Measurements from ENCODE around the gene SLC25A34.

SLC25A34 gene

DNA sequence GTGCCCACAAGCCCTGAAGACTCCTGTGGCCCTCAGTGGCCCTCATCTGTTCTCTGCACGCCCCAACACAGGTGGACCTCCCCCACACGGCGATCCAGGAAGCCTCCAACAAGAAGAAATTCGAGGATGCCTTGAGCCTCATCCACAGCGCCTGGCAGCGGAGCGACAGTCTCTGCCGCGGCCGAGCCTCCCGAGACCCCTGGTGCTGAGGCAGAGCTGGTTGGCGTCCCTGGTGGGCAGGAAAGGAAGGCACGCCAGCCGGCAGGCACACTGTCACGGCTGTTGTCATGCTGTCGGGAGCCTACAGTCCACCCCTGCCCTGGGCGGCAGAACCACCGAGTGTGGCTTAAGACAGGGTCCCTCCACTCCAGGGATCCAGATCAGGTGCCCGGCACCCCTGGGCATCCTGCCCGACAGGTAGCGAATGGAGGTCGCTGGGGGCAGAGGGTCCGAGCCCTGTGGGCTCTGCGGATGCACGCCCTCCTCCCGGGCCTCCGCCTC is 2.3 kb upstream of the SLC25A34 start:
- no peak for DNase-seq

DNA sequence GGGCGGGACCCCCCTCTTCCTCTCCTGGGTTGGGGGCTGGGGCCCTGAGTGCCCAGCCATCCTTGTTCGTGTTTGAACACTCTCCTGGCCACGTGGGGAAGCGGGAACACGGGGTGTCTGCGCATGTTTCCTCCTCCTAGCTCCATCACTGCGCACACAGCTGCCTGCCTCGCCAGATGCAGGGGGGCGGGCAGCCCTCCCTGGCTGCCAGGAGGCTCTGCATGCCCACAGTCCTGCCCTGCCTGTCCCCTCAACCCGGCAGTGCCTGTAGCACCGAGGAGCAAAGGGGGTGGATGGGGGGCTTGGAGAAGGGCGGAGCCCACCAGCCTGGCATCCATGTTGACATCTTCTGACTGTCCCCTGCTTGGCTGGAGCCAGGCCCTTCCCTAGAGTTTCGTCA is 1.8 kb upstream of the SLC25A34 start:
- no peak for DNase-seq

DNA sequence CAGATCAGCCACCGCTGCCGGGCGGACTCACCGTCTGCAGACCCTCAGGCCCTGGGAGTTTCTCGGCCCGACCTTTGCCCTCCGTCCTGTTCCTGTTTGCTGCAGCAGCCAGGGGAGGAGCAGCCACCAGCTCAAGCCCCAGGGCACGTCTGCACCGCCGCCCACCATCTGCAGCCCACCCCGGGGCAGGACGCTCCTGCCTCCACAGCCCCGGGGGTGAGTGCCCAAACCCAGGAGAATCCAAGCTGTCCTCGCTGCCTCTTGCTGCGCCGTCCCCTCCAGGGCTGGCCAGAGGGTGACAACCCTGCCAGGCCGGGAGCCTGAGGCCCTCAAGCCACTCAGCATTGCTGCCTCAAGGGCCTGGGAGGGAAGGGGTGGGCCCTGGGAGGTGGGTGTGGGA is 1.2 kb upstream of the SLC25A34 start:
- DNase-seq, result no peak

DNA sequence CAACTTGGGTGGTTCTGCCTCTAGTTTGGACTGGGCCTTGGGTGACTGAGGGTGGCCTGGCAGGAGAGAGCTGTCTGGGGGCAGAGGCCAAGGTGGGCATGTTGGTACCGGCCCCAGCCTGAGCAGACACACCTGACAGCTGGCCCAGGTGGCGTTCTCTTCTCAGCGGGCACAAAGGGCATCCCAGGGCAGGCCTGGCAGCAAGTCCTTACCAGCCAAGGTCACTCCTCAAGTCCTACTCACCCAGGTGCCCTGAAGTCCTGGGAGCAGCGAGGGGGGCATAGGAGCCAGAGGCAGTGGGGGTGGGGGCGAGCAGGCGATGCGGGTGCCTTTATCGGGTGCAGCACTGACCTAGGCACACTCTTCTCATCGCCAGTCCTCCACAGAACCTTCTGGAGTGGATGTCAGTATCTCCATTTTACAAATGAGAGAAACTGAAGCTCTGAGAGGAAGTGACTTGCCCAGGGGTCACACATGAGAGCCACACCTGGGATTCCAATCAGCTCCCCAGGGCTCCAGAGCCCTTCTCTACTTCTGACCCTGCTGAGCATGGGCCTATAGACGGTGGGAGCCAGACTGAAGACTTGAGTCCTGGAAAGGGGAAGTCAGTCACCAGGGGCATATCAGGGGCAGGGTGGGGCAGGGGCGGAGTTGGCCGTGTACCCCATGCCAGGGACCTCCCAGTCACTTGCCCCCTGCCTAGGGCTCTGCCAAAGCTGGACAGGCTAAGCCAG is 587 bp upstream of the SLC25A34 start:
- no peak for DNase-seq

- no peak for DNase-seq
Measured at GRCh38 chr1:15736892-15737261, 819 bp downstream of the SLC25A34 start.

- no peak for DNase-seq
Measured at GRCh38 chr1:15737324-15738319, 1.6 kb downstream of the SLC25A34 start.

DNA sequence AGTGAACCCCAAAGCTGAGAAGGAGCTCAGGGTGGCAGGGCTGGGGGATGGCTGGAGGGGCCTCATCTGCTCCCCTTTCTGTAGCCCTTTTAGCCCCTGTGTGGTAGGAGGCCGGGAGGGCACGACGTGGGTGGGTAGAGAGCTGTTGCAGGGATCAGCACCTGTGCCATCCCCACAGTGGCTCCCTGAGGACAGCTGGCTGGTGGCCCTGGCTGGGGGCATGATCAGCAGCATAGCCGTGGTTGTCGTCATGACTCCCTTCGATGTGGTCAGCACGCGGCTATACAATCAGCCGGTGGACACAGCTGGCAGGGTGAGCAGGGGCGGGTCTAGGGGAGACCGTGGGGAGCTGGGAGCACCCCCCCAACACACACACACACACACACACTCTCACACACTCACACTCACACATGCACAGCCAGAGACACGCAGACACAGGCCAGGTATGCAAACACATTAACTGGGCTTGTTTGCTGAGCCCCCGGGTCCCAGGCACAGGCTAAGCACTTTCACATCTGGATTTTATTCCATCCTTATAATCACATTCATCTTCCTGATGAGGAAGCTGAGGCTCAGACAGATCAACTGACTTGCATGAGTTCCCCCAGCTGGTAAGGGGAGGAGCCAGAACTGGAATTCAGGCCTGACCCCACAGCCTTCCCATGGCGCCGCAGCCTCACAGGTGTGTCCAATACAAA is 2.5 kb downstream of the SLC25A34 start:
- DNase-seq, result no peak

- no peak for DNase-seq
Measured at GRCh38 chr1:15739259-15739658, 3.2 kb downstream of the SLC25A34 start.

GRCh38 chr1:15739745-15740144 is 3.7 kb downstream of the SLC25A34 start:
- no peak for DNase-seq

DNA sequence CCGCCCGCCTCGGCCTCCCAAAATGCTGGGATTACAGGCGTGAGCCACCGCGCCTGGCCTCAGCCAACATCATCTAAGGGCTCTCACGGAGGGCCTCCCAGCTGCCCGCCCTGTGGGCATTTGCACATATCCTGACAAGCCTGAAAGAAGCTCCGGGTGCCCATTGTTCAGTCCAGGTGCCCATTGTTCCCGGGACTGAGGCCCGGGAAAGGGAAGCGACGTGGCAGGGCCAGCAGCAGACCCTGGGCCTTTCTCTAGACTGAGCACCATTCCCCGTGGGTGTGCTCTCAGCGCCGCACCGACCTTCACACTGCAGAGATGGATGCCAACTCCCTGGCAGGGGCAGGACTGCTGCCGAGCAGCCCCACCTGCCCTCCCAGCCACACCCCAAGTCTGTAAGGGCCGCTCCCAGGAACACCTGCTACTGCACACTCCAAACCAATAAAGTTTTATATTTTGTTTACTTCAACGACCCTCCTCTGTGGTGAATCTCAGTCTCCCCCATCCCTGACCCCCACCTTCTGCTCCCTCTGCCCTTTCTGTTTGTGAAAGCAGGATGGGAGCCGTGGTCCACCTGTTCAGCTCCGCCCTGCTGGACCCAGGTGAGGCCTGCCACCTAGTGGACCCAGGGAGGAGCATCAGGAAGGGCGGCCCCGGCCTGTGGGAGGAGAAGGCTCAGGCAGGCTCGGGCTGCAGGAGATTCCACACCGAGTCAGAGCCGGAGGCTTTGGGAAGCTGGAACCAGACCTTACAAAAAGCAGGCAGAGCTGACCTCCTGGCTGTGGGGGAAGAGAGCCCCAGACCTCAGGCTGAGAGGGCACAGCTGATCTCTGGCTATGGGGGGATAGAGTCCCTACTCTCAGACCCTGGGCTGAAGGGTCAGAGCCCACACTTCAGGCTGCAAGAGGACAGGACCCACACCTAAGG is 5.1 kb downstream of the SLC25A34 start:
- peak; percentile 46 for DNase-seq

DNA sequence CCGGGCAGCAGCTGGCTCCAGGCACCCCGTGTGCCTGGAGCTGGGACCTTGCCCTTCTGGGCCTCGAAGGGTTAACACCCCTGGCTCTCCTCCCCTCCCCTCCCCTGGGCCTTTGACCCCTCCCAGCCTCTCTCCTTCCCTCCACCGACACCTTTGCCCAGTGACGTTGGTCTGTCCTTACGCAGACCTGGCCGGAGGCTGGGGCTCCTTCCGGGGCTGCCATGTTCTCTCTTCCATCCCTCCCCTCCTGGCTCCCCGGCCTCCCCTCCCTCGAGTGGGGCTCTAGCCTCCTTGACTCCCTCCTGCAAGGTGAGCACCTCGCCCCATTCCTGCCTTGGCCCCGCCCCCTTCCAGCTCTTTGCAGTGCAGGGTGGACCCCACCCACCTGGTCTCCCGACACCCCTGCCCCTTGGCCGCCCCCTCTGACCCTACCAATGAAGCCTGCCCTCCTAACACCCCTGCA is 6.3 kb downstream of the SLC25A34 start, which contains the start of gene TMEM82:
Gene TMEM82 (plus strand): TSS at position 161 of the 463 bp plus-strand sequence. CDS start 61 bp downstream, at position 222.
- DNase-seq, result no peak

GRCh38 chr1:15744122-15744679 is 8.1 kb downstream of the SLC25A34 start:
- DNase-seq, result no peak

- no peak for DNase-seq
Measured at GRCh38 chr1:15747378-15747777, 11.3 kb downstream of the SLC25A34 start.

DNA sequence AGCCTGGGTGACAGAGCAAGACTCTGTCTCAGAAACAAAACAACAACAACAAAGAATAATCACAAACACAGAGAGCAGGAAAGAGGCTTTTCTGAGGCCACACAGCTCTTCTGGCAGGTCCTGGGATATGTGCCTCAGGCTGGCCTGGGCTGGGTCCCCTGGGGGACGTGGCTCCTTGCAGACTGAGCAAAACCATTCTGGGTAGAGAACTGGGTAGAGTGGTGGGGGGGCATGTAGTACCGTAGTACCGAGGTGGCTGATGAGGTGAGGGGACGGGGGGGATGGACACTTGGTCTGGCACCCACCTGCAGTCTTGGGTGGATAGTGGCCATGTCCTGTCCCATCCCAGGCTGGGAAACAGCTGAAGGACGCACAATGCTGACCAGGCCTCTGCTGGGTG is 12.2 kb downstream of the SLC25A34 start:
- DNase-seq, result no peak

- no peak for DNase-seq
Measured at GRCh38 chr1:15748690-15749398, 12.8 kb downstream of the SLC25A34 start.

DNA sequence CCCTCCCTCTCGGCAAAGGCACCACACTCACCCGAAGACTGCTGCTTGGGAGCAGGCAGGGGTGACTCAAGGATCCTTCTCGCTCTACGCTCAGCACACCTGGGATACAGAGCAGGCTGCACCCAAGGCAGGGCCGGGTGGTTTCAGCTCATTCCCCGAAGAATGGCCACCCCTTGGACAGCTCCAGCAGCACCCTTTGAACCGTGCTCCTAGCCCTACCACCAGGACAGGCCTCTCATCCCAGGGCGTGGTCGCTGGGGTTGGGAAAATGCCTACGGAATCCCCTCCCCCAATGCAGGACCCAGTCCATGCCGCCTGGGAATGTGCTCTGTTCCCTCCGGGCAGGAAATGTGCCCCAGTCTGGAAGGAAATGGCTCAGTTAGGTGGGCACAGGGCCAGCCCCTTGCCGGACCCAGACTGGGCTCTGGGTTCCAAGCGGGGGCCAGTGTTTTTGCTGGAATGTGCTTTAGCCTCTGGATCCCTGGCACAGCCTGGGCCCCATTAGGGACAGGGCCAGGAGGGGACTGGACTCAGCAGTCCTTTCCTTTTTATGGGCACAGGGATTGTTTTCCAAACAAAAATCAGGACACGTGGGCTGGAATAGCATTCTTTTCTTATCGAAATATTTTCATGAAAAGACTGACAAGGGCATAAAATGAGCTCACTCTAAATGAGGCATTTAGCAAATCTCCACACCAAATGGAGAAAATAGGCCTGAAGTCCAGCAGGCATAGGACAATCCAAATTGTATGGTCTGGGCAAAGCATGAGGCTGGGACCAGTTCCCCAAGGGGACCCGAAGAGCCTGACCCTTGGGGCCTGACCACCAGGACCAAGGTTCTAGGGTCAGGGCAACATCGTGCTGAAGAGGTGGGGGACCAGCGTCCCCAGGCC is 13.6 kb downstream of the SLC25A34 start:
- no peak for DNase-seq

DNA sequence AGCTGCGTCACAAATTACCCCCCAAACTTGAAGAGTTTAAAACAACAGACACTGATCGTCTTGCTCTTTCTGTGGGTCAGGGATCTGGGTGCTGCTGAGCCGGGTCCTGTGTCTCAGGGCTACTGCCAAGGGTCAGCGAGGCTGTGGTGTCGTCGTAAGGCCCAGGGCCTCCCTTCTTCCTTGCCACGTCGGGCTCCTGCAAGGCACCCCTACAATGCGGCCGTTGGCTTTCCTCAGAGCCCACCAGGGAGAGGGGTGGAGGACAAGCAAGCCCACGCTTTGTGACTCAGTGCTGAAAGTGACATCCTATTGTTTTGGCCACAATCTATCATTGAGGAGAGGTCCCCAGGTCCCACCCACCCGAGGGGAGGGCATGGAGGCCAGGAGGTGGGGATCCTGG is 14.9 kb downstream of the SLC25A34 start:
- no peak for DNase-seq

DNA sequence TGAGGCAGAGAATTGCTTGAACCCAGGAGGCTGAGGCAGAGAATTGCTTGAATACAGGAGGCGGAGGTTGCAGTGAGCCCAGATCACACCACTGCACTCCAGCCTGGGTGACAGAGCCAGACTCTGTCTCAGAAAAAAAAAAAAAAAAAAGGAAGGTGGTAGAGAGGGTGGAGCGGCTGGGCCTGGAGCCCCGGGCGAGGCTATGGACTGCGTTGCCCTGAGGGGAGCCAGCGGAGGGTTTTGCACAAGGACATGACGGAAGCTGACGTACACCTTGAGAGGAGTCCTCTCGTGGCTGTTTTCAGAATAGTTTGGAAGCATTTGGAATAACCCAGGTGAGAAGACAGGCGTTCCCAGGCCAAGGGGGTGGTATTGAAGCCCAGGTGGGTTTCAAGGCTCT is 15.7 kb downstream of the SLC25A34 start:
- DNase-seq, result no peak

DNA sequence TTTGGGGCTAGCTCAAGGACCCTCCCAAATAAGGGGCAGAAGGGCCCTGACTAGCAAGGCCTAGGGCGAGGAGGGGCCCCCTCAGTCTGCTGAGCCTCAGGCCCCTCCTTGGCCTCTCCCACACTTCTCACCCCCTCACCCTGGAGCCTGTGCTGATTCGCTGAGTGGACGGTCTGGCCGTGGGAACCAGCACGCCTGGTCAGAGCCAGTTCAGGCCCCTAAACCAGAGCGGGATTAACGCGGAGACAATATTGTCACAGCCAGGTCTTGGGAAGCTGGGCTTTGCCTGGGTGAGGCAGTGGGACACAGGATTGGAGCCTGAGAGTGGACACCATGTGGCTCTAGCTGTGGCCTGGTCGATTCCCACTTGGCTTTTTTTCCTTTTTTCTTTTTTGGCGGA is 17.7 kb downstream of the SLC25A34 start:
- DNase-seq, result no peak
